ENCODE data around the gene TLK2. TPM values are rescaled to one million over a fixed set of nuclear protein-coding genes. Genes with fewer than 3 reads are reported as not detected.
A peak's percentile ranks its signal among the peaks of the same experiment; 100 is the strongest.
"Not testable (repeated sequence)": the region's sequence is repeated elsewhere in the genome, so short reads cannot be mapped to it uniquely, and the experiment has no call there.

The TLK2 gene
- total RNA-seq, 1 donor from 2014 or later: 34.5 TPM

GRCh38 chr17:62601471-62601870 is 122.8 kb downstream of the TLK2 start:
- intact Hi-C loops (cut with micrococcal nuclease): no loop called here
- H3K9me3 ChIP-seq (replicated peaks): no peaks in the 10 kb centered on the region
- no peak for DNase-seq
- TF ChIP-seq CTCF (IDR thresholded peaks at IDR 0.05; ENCODE audit: borderline replicate concordance): peak; percentile 13
- H3K36me3 ChIP-seq: peaks cover 89% of the 10 kb centered on the region
- no peaks in the 10 kb centered on the region for H3K27me3 ChIP-seq (ENCODE audit: low read depth)
- H3K27ac ChIP-seq (replicated peaks): peak overlapping the region; percentile 3
- no peak overlapping the region for H3K4me3 ChIP-seq
- peaks cover 16% of the 10 kb centered on the region for H3K4me1 ChIP-seq

GRCh38 chr17:62603783-62604182 is 125.2 kb downstream of the TLK2 start:
- H3K27me3 ChIP-seq (ENCODE audit: low read depth); H3K4me1 ChIP-seq; DNase-seq; intact Hi-C loops (cut with micrococcal nuclease); H3K27ac ChIP-seq (replicated peaks); H3K4me3 ChIP-seq; H3K9me3 ChIP-seq (replicated peaks): not testable (repeated sequence)
- peaks cover 95% of the 10 kb centered on the region for H3K36me3 ChIP-seq

- H3K9me3 ChIP-seq (replicated peaks): no peaks in the 10 kb centered on the region
- H3K27ac ChIP-seq (replicated peaks): no peak overlapping the region
- intact Hi-C loops (cut with micrococcal nuclease): no loop called here
- peaks cover 96% of the 10 kb centered on the region for H3K36me3 ChIP-seq
- DNase-seq: no peak
- H3K4me1 ChIP-seq: peaks cover 8% of the 10 kb centered on the region
- H3K27me3 ChIP-seq (ENCODE audit: low read depth): no peaks in the 10 kb centered on the region
- no peak for TF ChIP-seq CTCF (IDR thresholded peaks at IDR 0.05; ENCODE audit: borderline replicate concordance)
- H3K4me3 ChIP-seq: no peak overlapping the region
These were observed 127.0 kb downstream of the TLK2 start for GRCh38 chr17:62605588-62605987.

GRCh38 chr17:62611292-62611691 is 132.7 kb downstream of the TLK2 start:
- peaks cover 83% of the 10 kb centered on the region for H3K36me3 ChIP-seq
- peaks cover 13% of the 10 kb centered on the region for H3K4me1 ChIP-seq
- H3K27ac ChIP-seq (replicated peaks): no peak overlapping the region
- H3K9me3 ChIP-seq (replicated peaks): no peaks in the 10 kb centered on the region
- intact Hi-C loops (cut with micrococcal nuclease): no loop called here
- H3K27me3 ChIP-seq (ENCODE audit: low read depth): no peaks in the 10 kb centered on the region
- H3K4me3 ChIP-seq: no peak overlapping the region
- no peak for TF ChIP-seq CTCF (IDR thresholded peaks at IDR 0.05; ENCODE audit: borderline replicate concordance)
- no peak for DNase-seq

- no peak for DNase-seq
- H3K4me3 ChIP-seq: no peak overlapping the region
- TF ChIP-seq CTCF (IDR thresholded peaks at IDR 0.05; ENCODE audit: borderline replicate concordance): no peak
- no peaks in the 10 kb centered on the region for H3K27me3 ChIP-seq (ENCODE audit: low read depth)
- H3K9me3 ChIP-seq (replicated peaks): no peaks in the 10 kb centered on the region
- intact Hi-C loops (cut with micrococcal nuclease): no loop called here
- H3K36me3 ChIP-seq: peaks cover 79% of the 10 kb centered on the region
- H3K27ac ChIP-seq (replicated peaks): peak overlapping the region; percentile 41
- H3K4me1 ChIP-seq: peaks cover 13% of the 10 kb centered on the region
These were observed 133.1 kb downstream of the TLK2 start for GRCh38 chr17:62611728-62612127.

GRCh38 chr17:62612289-62612688 is 133.7 kb downstream of the TLK2 start:
- H3K9me3 ChIP-seq (replicated peaks); H3K27me3 ChIP-seq (ENCODE audit: low read depth); H3K4me3 ChIP-seq; intact Hi-C loops (cut with micrococcal nuclease); DNase-seq: not testable (repeated sequence)
- Histone ChIP-seq H3K36me3 (peaks cover 73% of the 10 kb centered on the region), H3K27ac (replicated peaks) (peak overlapping the region; percentile 51), H3K4me1 (peaks cover 15% of the 10 kb centered on the region)

- Histone ChIP-seq H3K4me1 (peaks cover 23% of the 10 kb centered on the region), H3K36me3 (peaks cover 65% of the 10 kb centered on the region), H3K27ac (replicated peaks) (peak overlapping the region; percentile 51)
- H3K27me3 ChIP-seq (ENCODE audit: low read depth); intact Hi-C loops (cut with micrococcal nuclease); H3K4me3 ChIP-seq; DNase-seq; H3K9me3 ChIP-seq (replicated peaks): not testable (repeated sequence)
These were observed 134.5 kb downstream of the TLK2 start for GRCh38 chr17:62613095-62613494.

Data from left ventricle myocardium inferior (tissue), 1 donor.